Measurements from ENCODE around the gene TMEM80. TPM values are rescaled to one million over a fixed set of nuclear protein-coding genes. Genes with fewer than 3 reads are reported as not detected.

Gene TMEM80
- total and polyA plus RNA-seq, 10 of the 15 experiments (the other 5 are each of a cell fraction or from before 2014, with no cell fraction given): 6.7 to 30.9 (median 20.7) TPM

DNA sequence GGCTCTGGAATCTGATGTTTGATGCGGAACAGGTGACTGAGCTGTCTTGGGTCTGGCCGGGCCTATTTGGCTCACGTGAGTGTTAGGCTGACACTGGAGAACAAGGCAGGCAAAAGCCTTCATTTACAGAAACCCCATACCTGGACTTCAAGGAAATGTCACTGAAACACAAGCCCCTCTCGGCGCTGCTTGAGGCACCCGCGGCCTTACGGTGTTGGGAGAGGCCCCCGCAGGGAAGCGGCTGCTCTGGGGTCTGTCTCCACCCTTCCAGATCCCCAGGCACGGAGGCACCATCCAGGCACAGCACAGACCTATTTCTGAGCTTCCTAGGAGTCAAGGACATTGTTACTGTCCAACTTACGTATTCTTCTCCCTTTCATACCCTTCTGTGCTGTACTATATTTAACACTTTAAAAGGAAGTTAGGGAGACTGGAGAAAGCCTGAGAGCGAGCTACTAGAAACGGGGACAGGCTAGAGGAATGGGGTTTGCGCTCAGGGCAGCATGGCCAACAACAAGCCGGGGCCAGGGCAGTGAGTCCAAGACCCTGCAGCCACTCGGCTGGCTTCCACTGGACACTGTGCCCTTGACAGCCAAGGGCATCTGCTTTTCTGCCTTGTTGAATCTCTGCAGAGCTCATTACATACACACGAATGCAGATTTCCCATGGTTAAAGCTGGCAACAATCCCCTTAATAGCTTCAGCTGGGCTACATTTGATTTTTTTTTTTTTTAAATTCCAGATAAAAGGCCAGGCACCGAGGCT lies 34.8 kb upstream of the TMEM80 start:
- in situ Hi-C loops (cut with MboI): loop anchor here (10.0 kb wide), 1 partner anchor 64 kb away; no protein-coding TSS in a partner anchor
- ChIA-PET POLR2A (interaction anchor here (0.5 to 1.1 kb wide), 4 partner anchors 9 to 117 kb away, joined by 3 to 4 read pairs (median 3); no protein-coding TSS in a partner anchor), SMC1A (ENCODE audit: uncharacterized antibody, unreplicated experiment) (interaction anchor here (1.0 to 1.9 kb wide), 3 partner anchors 31 to 65 kb away, joined by 3 to 8 read pairs (median 3); no protein-coding TSS in a partner anchor), RAD21 (ENCODE audit: unreplicated experiment) (interaction anchor here (0.9 to 3.1 kb wide), 3 partner anchors 52 to 65 kb away, joined by 3 to 15 read pairs (median 10); no protein-coding TSS in a partner anchor), CTCF (interaction anchor here (0.7 to 9.5 kb wide), 4 partner anchors 13 to 87 kb away, joined by 4 to 91 read pairs (median 4); no protein-coding TSS in a partner anchor)
- intact Hi-C loops (cut with micrococcal nuclease; ENCODE audit: unreplicated experiment): no loop called here
- Histone ChIP-seq H4K20me1 (ENCODE audit: control insufficient read depth, insufficient read depth) (no peaks in the 10 kb centered on the region), H3K27me3 (replicated peaks in 1 of 2; ENCODE audit: control insufficient read depth in 2 of 2, insufficient read depth in 2 of 2, low read length in 1 of 2) (no peaks in the 10 kb centered on the region), H2AFZ (ENCODE audit: control insufficient read depth, low read depth, low read length) (no peak overlapping the region), H3K9ac (ENCODE audit: control insufficient read depth, insufficient read depth, low read length) (no peak overlapping the region), H3K4me1 (ENCODE audit: control insufficient read depth, insufficient read depth, low read length) (peaks cover 13% of the 10 kb centered on the region), H3K36me3 (ENCODE audit: control insufficient read depth in 2 of 2, insufficient read depth in 2 of 2, low read length in 1 of 2) (peaks cover 9 to 19% of the 10 kb centered on the region in 2 experiments; a peak in 3 of 4 replicates), H3K9me3 (replicated peaks; ENCODE audit: control insufficient read depth, insufficient read depth, low read length) (no peaks in the 10 kb centered on the region), H3K4me2 (ENCODE audit: control insufficient read depth, insufficient read depth) (no peak overlapping the region), H3K4me3 (no peak overlapping the region), H3K27ac (ENCODE audit: control insufficient read depth, insufficient read depth) (no peak overlapping the region), H3K79me2 (ENCODE audit: control insufficient read depth, insufficient read depth, low read length) (no peaks in the 10 kb centered on the region)
- DNase-seq (ENCODE audit: low read depth, low spot score): no peak
- no TSS peak for BruUV-seq (replicated peaks)
- FAIRE-seq: no peak
- WGBS (ENCODE audit: insufficient coverage, insufficient replicate concordance, low lambda C conversion rate, missing lambda C conversion rate): 96% methylated on average over 19 of the region's 19 CpGs
- no peak for ATAC-seq
- TF ChIP-seq SPI1 (IDR thresholded peaks at IDR 0.05; ENCODE audit: borderline replicate concordance, insufficient read depth, low read depth, low read length) (no peak), RELA (IDR thresholded peaks at IDR 0.05; ENCODE audit: borderline replicate concordance, partially characterized antibody) (no peak), CHD2 (IDR thresholded peaks at IDR 0.05; ENCODE audit: borderline replicate concordance, low read depth, low read length) (no peak), IRF4 (IDR thresholded peaks at IDR 0.05; ENCODE audit: low read depth, low read length) (no peak), LARP7 (IDR thresholded peaks at IDR 0.05) (no peak), SMARCA5 (IDR thresholded peaks at IDR 0.05) (no peak), MEF2B (IDR thresholded peaks at IDR 0.05; ENCODE audit: partially characterized antibody, poor library complexity, severe bottlenecking) (no peak), NFYA (IDR thresholded peaks at IDR 0.05; ENCODE audit: borderline replicate concordance, low read depth, low read length) (no peak), KAT2A (conservative IDR thresholded peaks at IDR 0.05; ENCODE audit: control insufficient read depth, low read depth, low read length) (no peak)
- TF ChIP-seq, protein P1, sequence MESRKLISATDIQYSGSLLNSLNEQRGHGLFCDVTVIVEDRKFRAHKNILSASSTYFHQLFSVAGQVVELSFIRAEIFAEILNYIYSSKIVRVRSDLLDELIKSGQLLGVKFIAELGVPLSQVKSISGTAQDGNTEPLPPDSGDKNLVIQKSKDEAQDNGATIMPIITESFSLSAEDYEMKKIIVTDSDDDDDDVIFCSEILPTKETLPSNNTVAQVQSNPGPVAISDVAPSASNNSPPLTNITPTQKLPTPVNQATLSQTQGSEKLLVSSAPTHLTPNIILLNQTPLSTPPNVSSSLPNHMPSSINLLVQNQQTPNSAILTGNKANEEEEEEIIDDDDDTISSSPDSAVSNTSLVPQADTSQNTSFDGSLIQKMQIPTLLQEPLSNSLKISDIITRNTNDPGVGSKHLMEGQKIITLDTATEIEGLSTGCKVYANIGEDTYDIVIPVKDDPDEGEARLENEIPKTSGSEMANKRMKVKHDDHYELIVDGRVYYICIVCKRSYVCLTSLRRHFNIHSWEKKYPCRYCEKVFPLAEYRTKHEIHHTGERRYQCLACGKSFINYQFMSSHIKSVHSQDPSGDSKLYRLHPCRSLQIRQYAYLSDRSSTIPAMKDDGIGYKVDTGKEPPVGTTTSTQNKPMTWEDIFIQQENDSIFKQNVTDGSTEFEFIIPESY (IDR thresholded peaks at IDR 0.05): no peak
- TF ChIP-seq, protein P2, sequence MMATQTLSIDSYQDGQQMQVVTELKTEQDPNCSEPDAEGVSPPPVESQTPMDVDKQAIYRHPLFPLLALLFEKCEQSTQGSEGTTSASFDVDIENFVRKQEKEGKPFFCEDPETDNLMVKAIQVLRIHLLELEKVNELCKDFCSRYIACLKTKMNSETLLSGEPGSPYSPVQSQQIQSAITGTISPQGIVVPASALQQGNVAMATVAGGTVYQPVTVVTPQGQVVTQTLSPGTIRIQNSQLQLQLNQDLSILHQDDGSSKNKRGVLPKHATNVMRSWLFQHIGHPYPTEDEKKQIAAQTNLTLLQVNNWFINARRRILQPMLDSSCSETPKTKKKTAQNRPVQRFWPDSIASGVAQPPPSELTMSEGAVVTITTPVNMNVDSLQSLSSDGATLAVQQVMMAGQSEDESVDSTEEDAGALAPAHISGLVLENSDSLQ (IDR thresholded peaks at IDR 0.05): no peak
- TF ChIP-seq, protein P3, sequence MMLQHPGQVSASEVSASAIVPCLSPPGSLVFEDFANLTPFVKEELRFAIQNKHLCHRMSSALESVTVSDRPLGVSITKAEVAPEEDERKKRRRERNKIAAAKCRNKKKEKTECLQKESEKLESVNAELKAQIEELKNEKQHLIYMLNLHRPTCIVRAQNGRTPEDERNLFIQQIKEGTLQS (IDR thresholded peaks at IDR 0.05; ENCODE audit: borderline replicate concordance, extremely low read depth, low read depth, low read length): no peak
- TF ChIP-seq, protein P4, sequence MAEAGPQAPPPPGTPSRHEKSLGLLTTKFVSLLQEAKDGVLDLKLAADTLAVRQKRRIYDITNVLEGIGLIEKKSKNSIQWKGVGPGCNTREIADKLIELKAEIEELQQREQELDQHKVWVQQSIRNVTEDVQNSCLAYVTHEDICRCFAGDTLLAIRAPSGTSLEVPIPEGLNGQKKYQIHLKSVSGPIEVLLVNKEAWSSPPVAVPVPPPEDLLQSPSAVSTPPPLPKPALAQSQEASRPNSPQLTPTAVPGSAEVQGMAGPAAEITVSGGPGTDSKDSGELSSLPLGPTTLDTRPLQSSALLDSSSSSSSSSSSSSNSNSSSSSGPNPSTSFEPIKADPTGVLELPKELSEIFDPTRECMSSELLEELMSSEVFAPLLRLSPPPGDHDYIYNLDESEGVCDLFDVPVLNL (IDR thresholded peaks at IDR 0.05; ENCODE audit: low read depth, low read length): no peak
- TF ChIP-seq, protein P5, sequence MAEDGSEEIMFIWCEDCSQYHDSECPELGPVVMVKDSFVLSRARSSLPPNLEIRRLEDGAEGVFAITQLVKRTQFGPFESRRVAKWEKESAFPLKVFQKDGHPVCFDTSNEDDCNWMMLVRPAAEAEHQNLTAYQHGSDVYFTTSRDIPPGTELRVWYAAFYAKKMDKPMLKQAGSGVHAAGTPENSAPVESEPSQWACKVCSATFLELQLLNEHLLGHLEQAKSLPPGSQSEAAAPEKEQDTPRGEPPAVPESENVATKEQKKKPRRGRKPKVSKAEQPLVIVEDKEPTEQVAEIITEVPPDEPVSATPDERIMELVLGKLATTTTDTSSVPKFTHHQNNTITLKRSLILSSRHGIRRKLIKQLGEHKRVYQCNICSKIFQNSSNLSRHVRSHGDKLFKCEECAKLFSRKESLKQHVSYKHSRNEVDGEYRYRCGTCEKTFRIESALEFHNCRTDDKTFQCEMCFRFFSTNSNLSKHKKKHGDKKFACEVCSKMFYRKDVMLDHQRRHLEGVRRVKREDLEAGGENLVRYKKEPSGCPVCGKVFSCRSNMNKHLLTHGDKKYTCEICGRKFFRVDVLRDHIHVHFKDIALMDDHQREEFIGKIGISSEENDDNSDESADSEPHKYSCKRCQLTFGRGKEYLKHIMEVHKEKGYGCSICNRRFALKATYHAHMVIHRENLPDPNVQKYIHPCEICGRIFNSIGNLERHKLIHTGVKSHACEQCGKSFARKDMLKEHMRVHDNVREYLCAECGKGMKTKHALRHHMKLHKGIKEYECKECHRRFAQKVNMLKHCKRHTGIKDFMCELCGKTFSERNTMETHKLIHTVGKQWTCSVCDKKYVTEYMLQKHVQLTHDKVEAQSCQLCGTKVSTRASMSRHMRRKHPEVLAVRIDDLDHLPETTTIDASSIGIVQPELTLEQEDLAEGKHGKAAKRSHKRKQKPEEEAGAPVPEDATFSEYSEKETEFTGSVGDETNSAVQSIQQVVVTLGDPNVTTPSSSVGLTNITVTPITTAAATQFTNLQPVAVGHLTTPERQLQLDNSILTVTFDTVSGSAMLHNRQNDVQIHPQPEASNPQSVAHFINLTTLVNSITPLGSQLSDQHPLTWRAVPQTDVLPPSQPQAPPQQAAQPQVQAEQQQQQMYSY (CRISPR knock-in tag; IDR thresholded peaks at IDR 0.05): no peak

Measured in GM12878 (cell line).